Measurements from ENCODE around the gene SPECC1L. TPM values are rescaled to one million over a fixed set of nuclear protein-coding genes. Genes with fewer than 3 reads are reported as not detected.

SPECC1L gene
- total and polyA plus RNA-seq, 4 experiments from 2014 or later, result 4.3 to 62.1 (median 32.0) TPM

- Mint-ChIP-seq H3K4me1 (no peaks in the 10 kb centered on the region), H3K9me3 (peaks cover 0 to 1% (median 0%) of the 10 kb centered on the region in 8 donors), H3K27me3 (no peaks in the 10 kb centered on the region), H3K27ac (no peak overlapping the region), H3K4me3 (no peak overlapping the region), H3K36me3 (peaks cover 8 to 11% of the 10 kb centered on the region in 2 donors)
- POLR2A ChIA-PET (ENCODE audit: partially characterized antibody), result no interaction called here
- CTCF ChIA-PET (ENCODE audit: partially characterized antibody), result no interaction called here
- intact Hi-C loops (cut with micrococcal nuclease), result no loop called here
- Histone ChIP-seq H3K4me3 (ENCODE audit: low read length in 2 of 2) (no peak overlapping the region), H3K4me1 (ENCODE audit: insufficient read depth, low read length) (no peaks in the 10 kb centered on the region), H3K36me3 (ENCODE audit: insufficient read depth, low read length) (no peaks in the 10 kb centered on the region), H3K27me3 (ENCODE audit: insufficient read depth, low read length) (no peaks in the 10 kb centered on the region), H3K27ac (ENCODE audit: low read depth, low read length) (no peak overlapping the region), H3K9me3 (ENCODE audit: control insufficient read depth in 1 of 2, low read length in 2 of 2) (no peaks in the 10 kb centered on the region)
- DNase-seq, result no peak
Measured at GRCh38 chr22:24386937-24387471, 116.4 kb downstream of the SPECC1L start.

GRCh38 chr22:24389680-24390079 lies 119.0 kb downstream of the SPECC1L start:
- no peak for DNase-seq
- Histone ChIP-seq H3K4me3 (ENCODE audit: low read length in 2 of 2) (no peak overlapping the region), H3K4me1 (ENCODE audit: insufficient read depth, low read length) (no peaks in the 10 kb centered on the region), H3K36me3 (ENCODE audit: insufficient read depth, low read length) (no peaks in the 10 kb centered on the region), H3K27ac (ENCODE audit: low read depth, low read length) (no peak overlapping the region), H3K9me3 (ENCODE audit: control insufficient read depth in 1 of 2, low read length in 2 of 2) (no peaks in the 10 kb centered on the region), H3K27me3 (ENCODE audit: insufficient read depth, low read length) (no peaks in the 10 kb centered on the region)
- POLR2A ChIA-PET (ENCODE audit: partially characterized antibody), result no interaction called here
- Mint-ChIP-seq H3K9me3 (peaks cover 0 to 1% (median 0%) of the 10 kb centered on the region in 8 donors), H3K4me1 (no peaks in the 10 kb centered on the region), H3K27ac (peak overlapping the region in 1 of 7 donors; percentile 15), H3K36me3 (peaks cover 8 to 11% of the 10 kb centered on the region in 2 donors), H3K4me3 (no peak overlapping the region), H3K27me3 (no peaks in the 10 kb centered on the region)
- intact Hi-C loops (cut with micrococcal nuclease), result no loop called here
- CTCF ChIA-PET (ENCODE audit: partially characterized antibody), result no interaction called here

- H3K4me3 ChIP-seq (ENCODE audit: low read length in 2 of 2), result no peak overlapping the region
- Mint-ChIP-seq H3K9me3 (peaks cover 0 to 1% (median 0%) of the 10 kb centered on the region in 8 donors), H3K27ac (peak overlapping the region in 1 of 7 donors; percentile 24), H3K36me3 (peaks cover 10 to 13% of the 10 kb centered on the region in 2 donors), H3K4me3 (no peak overlapping the region), H3K4me1 (no peaks in the 10 kb centered on the region), H3K27me3 (no peaks in the 10 kb centered on the region)
- no peaks in the 10 kb centered on the region for H3K9me3 ChIP-seq (ENCODE audit: control insufficient read depth in 1 of 2, low read length in 2 of 2)
- H3K36me3 ChIP-seq (ENCODE audit: insufficient read depth, low read length), result no peaks in the 10 kb centered on the region
- ChIA-PET POLR2A (ENCODE audit: partially characterized antibody) (interaction anchor here (0.6 kb wide), 1 partner anchor 236 kb away, joined by 3 read pairs; no protein-coding TSS in a partner anchor), CTCF (ENCODE audit: partially characterized antibody) (no interaction called here)
- DNase-seq, result no peak
- no peaks in the 10 kb centered on the region for H3K27me3 ChIP-seq (ENCODE audit: insufficient read depth, low read length)
- H3K4me1 ChIP-seq (ENCODE audit: insufficient read depth, low read length), result no peaks in the 10 kb centered on the region
- no peak overlapping the region for H3K27ac ChIP-seq (ENCODE audit: low read depth, low read length)
- intact Hi-C loops (cut with micrococcal nuclease), result no loop called here
Measured at GRCh38 chr22:24390156-24390555, 119.5 kb downstream of the SPECC1L start.

- Mint-ChIP-seq H3K27ac (peak overlapping the region in 1 of 7 donors; percentile 24), H3K27me3 (no peaks in the 10 kb centered on the region), H3K9me3 (peaks cover 0 to 1% (median 0%) of the 10 kb centered on the region in 8 donors), H3K4me1 (no peaks in the 10 kb centered on the region), H3K36me3 (peaks cover 13 to 15% of the 10 kb centered on the region in 2 donors), H3K4me3 (no peak overlapping the region)
- intact Hi-C loops (cut with micrococcal nuclease), result no loop called here
- ChIA-PET POLR2A (ENCODE audit: partially characterized antibody) (interaction anchor here (0.6 kb wide), 1 partner anchor 237 kb away, joined by 3 read pairs; no protein-coding TSS in a partner anchor), CTCF (ENCODE audit: partially characterized antibody) (no interaction called here)
- Histone ChIP-seq H3K4me3 (ENCODE audit: low read length in 2 of 2) (no peak overlapping the region), H3K4me1 (ENCODE audit: insufficient read depth, low read length) (no peaks in the 10 kb centered on the region), H3K9me3 (ENCODE audit: control insufficient read depth in 1 of 2, low read length in 2 of 2) (no peaks in the 10 kb centered on the region), H3K27ac (ENCODE audit: low read depth, low read length) (no peak overlapping the region), H3K36me3 (ENCODE audit: insufficient read depth, low read length) (no peaks in the 10 kb centered on the region), H3K27me3 (ENCODE audit: insufficient read depth, low read length) (no peaks in the 10 kb centered on the region)
- DNase-seq, result no peak
Measured at GRCh38 chr22:24390576-24390975, 119.9 kb downstream of the SPECC1L start.

- ChIA-PET POLR2A (ENCODE audit: partially characterized antibody) (no interaction called here), CTCF (ENCODE audit: partially characterized antibody) (no interaction called here)
- H3K27me3 ChIP-seq (ENCODE audit: insufficient read depth, low read length), result no peaks in the 10 kb centered on the region
- H3K27ac Mint-ChIP-seq, result peak overlapping the region in 1 of 7 donors; percentile 14
- H3K9me3 ChIP-seq (ENCODE audit: control insufficient read depth in 1 of 2, low read length in 2 of 2), result no peaks in the 10 kb centered on the region
- no peaks in the 10 kb centered on the region for H3K4me1 ChIP-seq (ENCODE audit: insufficient read depth, low read length)
- H3K4me1 Mint-ChIP-seq, result no peaks in the 10 kb centered on the region
- H3K27ac ChIP-seq (ENCODE audit: low read depth, low read length), result no peak overlapping the region
- H3K36me3 Mint-ChIP-seq, result peaks cover 21 to 22% of the 10 kb centered on the region in 2 donors
- H3K4me3 Mint-ChIP-seq, result no peak overlapping the region
- no peak for DNase-seq
- no peaks in the 10 kb centered on the region for H3K27me3 Mint-ChIP-seq
- intact Hi-C loops (cut with micrococcal nuclease), result no loop called here
- H3K9me3 Mint-ChIP-seq, result peaks cover 0 to 1% (median 0%) of the 10 kb centered on the region in 8 donors
- H3K36me3 ChIP-seq (ENCODE audit: insufficient read depth, low read length), result peaks cover 3% of the 10 kb centered on the region
- no peak overlapping the region for H3K4me3 ChIP-seq (ENCODE audit: low read length in 2 of 2)
Measured at GRCh38 chr22:24391836-24392217, 121.2 kb downstream of the SPECC1L start.

GRCh38 chr22:24392218-24392931 lies 121.7 kb downstream of the SPECC1L start:
- H3K4me1 Mint-ChIP-seq, result no peaks in the 10 kb centered on the region
- Histone ChIP-seq H3K27me3 (ENCODE audit: insufficient read depth, low read length) (no peaks in the 10 kb centered on the region), H3K4me1 (ENCODE audit: insufficient read depth, low read length) (no peaks in the 10 kb centered on the region), H3K9me3 (ENCODE audit: control insufficient read depth in 1 of 2, low read length in 2 of 2) (no peaks in the 10 kb centered on the region), H3K27ac (ENCODE audit: low read depth, low read length) (no peak overlapping the region), H3K36me3 (ENCODE audit: insufficient read depth, low read length) (peaks cover 7% of the 10 kb centered on the region), H3K4me3 (ENCODE audit: low read length in 2 of 2) (no peak overlapping the region)
- ChIA-PET POLR2A (ENCODE audit: partially characterized antibody) (no interaction called here), CTCF (ENCODE audit: partially characterized antibody) (no interaction called here)
- no peak overlapping the region for H3K4me3 Mint-ChIP-seq
- H3K9me3 Mint-ChIP-seq, result peaks cover 0 to 1% (median 0%) of the 10 kb centered on the region in 8 donors
- intact Hi-C loops (cut with micrococcal nuclease), result no loop called here
- DNase-seq, result no peak
- H3K27me3 Mint-ChIP-seq, result no peaks in the 10 kb centered on the region
- H3K27ac Mint-ChIP-seq, result peak overlapping the region in 3 of 7 donors; percentile 14 to 51 (median 41)
- peaks cover 17 to 25% of the 10 kb centered on the region in 2 donors for H3K36me3 Mint-ChIP-seq

DNA sequence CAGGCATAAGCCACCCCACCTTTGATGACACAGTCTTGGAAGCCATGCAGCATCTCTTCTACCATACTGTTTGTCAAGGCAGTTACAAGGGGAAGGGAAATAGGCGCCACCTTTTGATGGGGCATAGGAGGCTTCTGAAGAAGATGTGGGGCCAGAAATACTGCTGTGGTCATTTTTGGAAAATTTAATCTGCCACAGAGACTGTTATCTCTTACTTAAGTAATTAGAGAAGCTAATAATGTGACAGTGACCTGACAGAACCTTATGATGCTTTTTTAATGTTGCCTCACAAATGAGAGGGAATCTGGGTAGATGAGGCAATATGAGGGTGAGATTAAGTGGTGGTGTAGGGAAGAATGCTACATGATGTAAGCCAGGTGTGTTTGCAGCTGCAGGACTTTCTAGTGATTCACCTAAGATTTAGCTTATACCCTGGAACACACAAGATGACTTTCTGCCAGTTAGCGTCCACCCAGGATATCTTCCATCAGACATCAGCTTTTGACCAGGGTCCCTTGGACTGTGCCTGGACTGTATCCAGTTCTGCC lies 122.5 kb downstream of the SPECC1L start:
- H3K9me3 ChIP-seq (ENCODE audit: control insufficient read depth in 1 of 2, low read length in 2 of 2), result no peaks in the 10 kb centered on the region
- no peak overlapping the region for H3K27ac ChIP-seq (ENCODE audit: low read depth, low read length)
- CTCF ChIA-PET (ENCODE audit: partially characterized antibody), result no interaction called here
- intact Hi-C loops (cut with micrococcal nuclease), result no loop called here
- Mint-ChIP-seq H3K4me3 (no peak overlapping the region), H3K9me3 (peaks cover 0 to 1% (median 0%) of the 10 kb centered on the region in 8 donors), H3K4me1 (peaks cover 0 to 5% (median under 1%) of the 10 kb centered on the region in 4 donors), H3K36me3 (peaks cover 22 to 28% of the 10 kb centered on the region in 2 donors), H3K27ac (peak overlapping the region in 2 of 7 donors; percentile 39 to 41), H3K27me3 (no peaks in the 10 kb centered on the region)
- H3K27me3 ChIP-seq (ENCODE audit: insufficient read depth, low read length), result no peaks in the 10 kb centered on the region
- H3K4me3 ChIP-seq (ENCODE audit: low read length in 2 of 2), result no peak overlapping the region
- POLR2A ChIA-PET (ENCODE audit: partially characterized antibody), result no interaction called here
- H3K36me3 ChIP-seq (ENCODE audit: insufficient read depth, low read length), result peaks cover 7% of the 10 kb centered on the region
- no peaks in the 10 kb centered on the region for H3K4me1 ChIP-seq (ENCODE audit: insufficient read depth, low read length)
- no peak for DNase-seq
